ENCODE measurements around the gene ABCC1. TPM values are rescaled to one million over a fixed set of nuclear protein-coding genes. Genes with fewer than 3 reads are reported as not detected.

ABCC1 gene
- total RNA-seq, 1 donor from 2014 or later, result 21.8 TPM

DNA sequence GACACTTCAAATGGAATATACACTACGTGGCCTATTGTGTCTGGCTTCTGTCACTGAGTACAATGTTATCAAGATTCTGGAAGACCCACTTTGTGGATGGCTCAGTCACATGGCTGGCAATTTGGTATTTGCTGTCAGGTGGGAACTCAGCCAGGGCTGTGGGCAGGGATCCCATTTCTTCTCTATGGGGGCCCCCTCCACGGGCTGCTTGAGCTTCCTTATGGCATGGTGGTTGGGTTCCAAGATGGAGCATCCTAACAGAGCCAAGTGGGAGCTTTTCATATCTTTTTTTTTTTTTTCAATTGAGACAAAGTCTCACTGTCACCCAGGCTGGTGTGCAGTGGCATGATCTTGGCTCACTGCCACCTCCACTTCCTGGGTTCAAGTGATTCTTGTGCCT, 43.0 kb upstream of the ABCC1 start:
- H3K27me3 Mint-ChIP-seq (ENCODE audit: unreplicated experiment), result peaks cover 5% of the 10 kb centered on the region

GRCh38 chr16:15907863-15908478, 41.4 kb upstream of the ABCC1 start:
- TF ChIP-seq, protein P1, sequence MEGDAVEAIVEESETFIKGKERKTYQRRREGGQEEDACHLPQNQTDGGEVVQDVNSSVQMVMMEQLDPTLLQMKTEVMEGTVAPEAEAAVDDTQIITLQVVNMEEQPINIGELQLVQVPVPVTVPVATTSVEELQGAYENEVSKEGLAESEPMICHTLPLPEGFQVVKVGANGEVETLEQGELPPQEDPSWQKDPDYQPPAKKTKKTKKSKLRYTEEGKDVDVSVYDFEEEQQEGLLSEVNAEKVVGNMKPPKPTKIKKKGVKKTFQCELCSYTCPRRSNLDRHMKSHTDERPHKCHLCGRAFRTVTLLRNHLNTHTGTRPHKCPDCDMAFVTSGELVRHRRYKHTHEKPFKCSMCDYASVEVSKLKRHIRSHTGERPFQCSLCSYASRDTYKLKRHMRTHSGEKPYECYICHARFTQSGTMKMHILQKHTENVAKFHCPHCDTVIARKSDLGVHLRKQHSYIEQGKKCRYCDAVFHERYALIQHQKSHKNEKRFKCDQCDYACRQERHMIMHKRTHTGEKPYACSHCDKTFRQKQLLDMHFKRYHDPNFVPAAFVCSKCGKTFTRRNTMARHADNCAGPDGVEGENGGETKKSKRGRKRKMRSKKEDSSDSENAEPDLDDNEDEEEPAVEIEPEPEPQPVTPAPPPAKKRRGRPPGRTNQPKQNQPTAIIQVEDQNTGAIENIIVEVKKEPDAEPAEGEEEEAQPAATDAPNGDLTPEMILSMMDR (IDR thresholded peaks at IDR 0.05; ENCODE audit: unreplicated experiment), result no peak
- Mint-ChIP-seq H3K27me3 (ENCODE audit: unreplicated experiment) (peaks cover 5% of the 10 kb centered on the region), H3K4me1 (ENCODE audit: unreplicated experiment) (no peaks in the 10 kb centered on the region), H3K9me3 (ENCODE audit: unreplicated experiment) (no peaks in the 10 kb centered on the region), H3K36me3 (ENCODE audit: low read depth, unreplicated experiment) (no peaks in the 10 kb centered on the region), H3K27ac (ENCODE audit: unreplicated experiment) (no peak overlapping the region), H3K4me3 (ENCODE audit: unreplicated experiment) (no peak overlapping the region)
- DNase-seq (ENCODE audit: low spot score), result no peak

More for the DNA sequence above, 43.0 kb upstream of the ABCC1 start:
- TF ChIP-seq, protein P1 (IDR thresholded peaks at IDR 0.05; ENCODE audit: unreplicated experiment), result no peak
- H3K27ac Mint-ChIP-seq (ENCODE audit: unreplicated experiment), result no peak overlapping the region
- no peaks in the 10 kb centered on the region for H3K4me1 Mint-ChIP-seq (ENCODE audit: unreplicated experiment)
- H3K36me3 Mint-ChIP-seq (ENCODE audit: low read depth, unreplicated experiment), result no peaks in the 10 kb centered on the region
- H3K9me3 Mint-ChIP-seq (ENCODE audit: unreplicated experiment), result no peaks in the 10 kb centered on the region
- DNase-seq (ENCODE audit: low spot score), result no peak
- H3K4me3 Mint-ChIP-seq (ENCODE audit: unreplicated experiment), result no peak overlapping the region

DNA sequence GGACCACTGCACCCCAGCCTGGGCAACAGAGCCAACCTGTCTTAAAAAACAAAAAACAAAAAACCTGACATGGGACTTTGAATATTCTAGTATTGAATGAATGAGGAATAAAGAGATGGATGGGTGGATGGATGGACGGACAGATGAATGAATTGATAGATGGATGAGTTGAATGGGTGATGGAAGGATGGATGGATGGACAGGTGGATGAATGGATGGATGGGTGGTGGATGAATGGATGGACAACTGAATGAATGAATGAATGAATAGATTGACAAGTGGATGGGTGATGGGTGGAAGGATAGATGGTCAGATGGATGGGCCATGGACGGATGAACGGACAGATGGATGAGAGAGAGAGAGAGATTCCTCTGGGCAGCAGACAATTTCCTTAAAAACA, 38.2 kb upstream of the ABCC1 start:
- no peak for DNase-seq (ENCODE audit: low spot score)
- H3K27ac Mint-ChIP-seq (ENCODE audit: unreplicated experiment), result no peak overlapping the region

DNA sequence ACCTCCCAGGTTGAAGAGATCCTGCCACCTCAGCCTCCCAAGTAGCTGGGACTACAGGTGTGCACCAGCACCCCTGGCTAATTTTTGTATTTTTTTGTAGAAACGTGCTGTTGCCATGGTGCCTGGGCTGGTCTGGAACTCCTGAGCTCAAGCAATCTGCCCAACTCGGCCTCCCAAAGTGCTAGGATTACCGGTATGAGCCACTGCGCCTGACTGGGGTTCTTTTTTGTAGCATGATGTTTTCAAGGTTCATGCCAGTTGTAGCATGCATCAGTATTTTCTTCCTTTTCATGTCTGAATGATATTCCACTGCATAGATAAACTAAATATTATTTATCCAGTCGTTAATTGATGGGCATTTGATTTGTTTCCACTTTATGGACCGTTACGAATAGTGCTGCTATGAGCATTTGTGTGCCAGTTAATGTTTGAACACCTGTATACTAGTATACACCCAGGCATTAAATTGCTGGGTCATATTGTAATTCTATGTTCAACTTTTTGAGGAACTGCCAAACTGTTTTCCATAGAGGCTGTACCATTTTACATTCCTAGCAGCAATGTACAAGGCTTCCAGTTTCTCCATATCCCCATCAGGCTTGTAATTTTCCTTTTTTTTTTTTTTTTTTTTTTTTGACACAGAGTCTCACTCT, 36.2 kb upstream of the ABCC1 start:
- H3K36me3 Mint-ChIP-seq (ENCODE audit: low read depth, unreplicated experiment), result no peaks in the 10 kb centered on the region
- H3K27me3 Mint-ChIP-seq (ENCODE audit: unreplicated experiment), result no peaks in the 10 kb centered on the region
- H3K27ac Mint-ChIP-seq (ENCODE audit: unreplicated experiment), result no peak overlapping the region
- peaks cover 2% of the 10 kb centered on the region for H3K4me1 Mint-ChIP-seq (ENCODE audit: unreplicated experiment)
- no peak for DNase-seq (ENCODE audit: low spot score)
- H3K9me3 Mint-ChIP-seq (ENCODE audit: unreplicated experiment), result no peaks in the 10 kb centered on the region
- TF ChIP-seq, protein P1 (IDR thresholded peaks at IDR 0.05; ENCODE audit: unreplicated experiment), result no peak
- no peak overlapping the region for H3K4me3 Mint-ChIP-seq (ENCODE audit: unreplicated experiment)

More for the DNA sequence above, 38.2 kb upstream of the ABCC1 start:
- Mint-ChIP-seq H3K27me3 (ENCODE audit: unreplicated experiment) (peaks cover 3% of the 10 kb centered on the region), H3K36me3 (ENCODE audit: low read depth, unreplicated experiment) (no peaks in the 10 kb centered on the region), H3K9me3 (ENCODE audit: unreplicated experiment) (no peaks in the 10 kb centered on the region), H3K4me1 (ENCODE audit: unreplicated experiment) (no peaks in the 10 kb centered on the region), H3K4me3 (ENCODE audit: unreplicated experiment) (no peak overlapping the region)
- TF ChIP-seq, protein P1 (IDR thresholded peaks at IDR 0.05; ENCODE audit: unreplicated experiment), result no peak

GRCh38 chr16:15915555-15916081, 33.8 kb upstream of the ABCC1 start:
- TF ChIP-seq, protein P1 (IDR thresholded peaks at IDR 0.05; ENCODE audit: unreplicated experiment), result no peak
- Mint-ChIP-seq H3K4me1 (ENCODE audit: unreplicated experiment) (peaks cover 2% of the 10 kb centered on the region), H3K36me3 (ENCODE audit: low read depth, unreplicated experiment) (no peaks in the 10 kb centered on the region), H3K27me3 (ENCODE audit: unreplicated experiment) (no peaks in the 10 kb centered on the region), H3K27ac (ENCODE audit: unreplicated experiment) (no peak overlapping the region), H3K4me3 (ENCODE audit: unreplicated experiment) (no peak overlapping the region), H3K9me3 (ENCODE audit: unreplicated experiment) (no peaks in the 10 kb centered on the region)
- DNase-seq (ENCODE audit: low spot score), result no peak

Data from endothelial cell (in vitro differentiated cells).